BLaER1 treated with 17β-estradiol and CSF1 and Interleukin-3, amounts not matched to agents 10 nM and 100 nM (cell line): ENCODE data around the gene HEATR9.

Source experiments
- H3K27ac ChIP-seq, 11 experiments: shearing (Covaris generic); formaldehyde crosslinking; 2 replicates each; pipeline ENCODE4 v1.8.1; 2022
- H3K27me3 ChIP-seq, 11 experiments: shearing (Covaris generic); formaldehyde crosslinking; 2 replicates each; pipeline ENCODE4 v1.8.1; 2022
- H3K36me3 ChIP-seq, 11 experiments: shearing (Covaris generic); formaldehyde crosslinking; 2 replicates each; pipeline ENCODE4 v1.8.1; 2022
- H3K4me1 ChIP-seq, 10 experiments: shearing (Covaris generic); formaldehyde crosslinking; 2 replicates each; pipeline ENCODE4 v1.8.1; 2022
- H3K4me2 ChIP-seq, 11 experiments: shearing (Covaris generic); formaldehyde crosslinking; 2 replicates each; pipeline ENCODE4 v1.8.1; 2022
- H3K4me3 ChIP-seq, 10 experiments: shearing (Covaris generic); formaldehyde crosslinking; 2 replicates each; pipeline ENCODE4 v1.8.1; 2022
- H3K9ac ChIP-seq, 11 experiments: shearing (Covaris generic); formaldehyde crosslinking; 2 replicates each; pipeline ENCODE4 v1.8.1; 2022
- H3K9me3 ChIP-seq, 11 experiments: shearing (Covaris generic); formaldehyde crosslinking; replicated peaks in 1 of 11; 2 replicates each; pipeline ENCODE4 v1.8.1; 2022
- H4K20me1 ChIP-seq, 11 experiments: shearing (Covaris generic); formaldehyde crosslinking; 2 replicates each; pipeline ENCODE4 v1.8.1; 2022
- Cebpa-rat ChIP-seq, 11 experiments: shearing (Covaris generic); IDR thresholded peaks; 2 replicates each; pipeline ENCODE4 v1.8.1; 2022

Gene HEATR9

GRCh38 chr17:35872196-35872980, 3.7 kb upstream of the HEATR9 start:
- Histone ChIP-seq H3K9ac (peak overlapping the region in 9 of 11 experiments; percentile 50 to 81 (median 73); a peak in 11 of 22 replicates), H3K4me1 (peaks cover 41 to 66% (median 53%) of the 10 kb centered on the region in 10 experiments), H3K9me3 (no peaks in the 10 kb centered on the region), H3K27ac (peak overlapping the region; percentile 53 to 88 (median 83); a peak in 20 of 22 replicates), H3K27me3 (no peaks in the 10 kb centered on the region), H3K4me3 (peak overlapping the region in 7 of 10 experiments; percentile 5 to 53 (median 32); a peak in 9 of 20 replicates), H3K4me2 (peak overlapping the region; percentile 22 to 84 (median 71); a peak in 20 of 22 replicates), H4K20me1 (no peaks in the 10 kb centered on the region), H3K36me3 (peaks cover 0 to 14% (median 0%) of the 10 kb centered on the region in 11 experiments; a peak in 1 of 22 replicates)
- no peak for TF ChIP-seq Cebpa-rat (IDR thresholded peaks at IDR 0.05)

DNA sequence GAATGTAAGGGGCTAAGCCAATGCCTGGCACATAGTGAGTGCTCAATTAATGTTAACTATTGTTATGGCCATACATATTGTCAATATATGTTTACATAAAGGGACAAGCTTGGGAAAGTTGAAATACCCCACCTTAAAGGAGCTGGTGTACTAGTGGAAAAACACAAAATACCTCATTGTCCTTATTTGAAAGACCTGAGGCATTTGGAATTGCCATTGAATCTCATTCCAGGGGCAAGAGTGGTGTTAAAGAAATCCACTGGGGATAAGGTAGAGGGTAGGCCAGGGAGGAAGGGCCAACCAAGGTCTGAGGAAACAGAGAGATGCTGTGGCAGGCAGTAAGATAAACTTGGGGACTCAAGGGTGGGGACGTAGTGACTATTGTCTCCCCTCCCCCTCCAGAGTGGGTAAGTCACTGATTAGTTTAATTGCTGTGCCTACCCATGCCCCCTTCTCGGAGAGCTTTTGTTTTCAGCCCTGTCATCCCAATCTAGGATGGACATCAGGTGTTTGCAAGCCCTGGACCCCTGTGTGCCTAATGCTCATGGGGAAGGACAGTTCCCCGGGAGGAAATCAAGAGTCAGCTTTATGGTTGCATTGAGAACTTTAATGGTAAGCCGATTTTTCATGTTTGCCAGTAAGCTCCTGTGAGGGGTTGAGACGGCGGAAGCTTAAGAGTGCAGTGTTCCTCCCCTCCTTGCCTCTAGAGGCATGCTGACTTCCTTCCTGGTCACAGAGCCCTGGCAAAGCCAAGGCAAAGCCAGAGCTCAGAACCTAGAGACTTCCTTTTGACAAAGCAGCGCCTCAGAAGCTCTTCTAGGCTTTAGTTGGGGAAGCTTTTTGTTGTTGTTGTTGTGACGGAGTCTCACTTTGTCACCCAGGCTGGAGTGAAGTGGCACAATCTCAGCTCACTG, 2.5 kb upstream of the HEATR9 start:
- no peaks in the 10 kb centered on the region for H4K20me1 ChIP-seq
- H3K4me3 ChIP-seq = peak overlapping the region; percentile 10 to 62 (median 38); a peak in 17 of 20 replicates
- H3K27ac ChIP-seq = peak overlapping the region; percentile 53 to 88 (median 83)
- H3K9ac ChIP-seq = peak overlapping the region; percentile 49 to 82 (median 73)
- H3K9me3 ChIP-seq = peaks cover 0 to 8% (median 0%) of the 10 kb centered on the region in 11 experiments; a peak in 5 of 22 replicates
- no peaks in the 10 kb centered on the region for H3K27me3 ChIP-seq
- peaks cover 0 to 14% (median 0%) of the 10 kb centered on the region in 11 experiments; a peak in 1 of 22 replicates for H3K36me3 ChIP-seq
- peak overlapping the region; percentile 52 to 84 (median 71) for H3K4me2 ChIP-seq
- peaks cover 38 to 66% (median 52%) of the 10 kb centered on the region in 10 experiments for H3K4me1 ChIP-seq
- TF ChIP-seq Cebpa-rat (IDR thresholded peaks at IDR 0.05) = no peak

- Histone ChIP-seq H3K4me3 (no peak overlapping the region), H3K27ac (peak overlapping the region in 2 of 11 experiments; percentile 2 to 20; a peak in 1 of 22 replicates), H3K27me3 (no peaks in the 10 kb centered on the region), H3K9me3 (peaks cover 0 to 8% (median 0%) of the 10 kb centered on the region in 11 experiments; a peak in 5 of 22 replicates), H3K36me3 (peaks cover 0 to 27% (median 8%) of the 10 kb centered on the region in 11 experiments; a peak in 11 of 22 replicates), H4K20me1 (no peaks in the 10 kb centered on the region), H3K9ac (no peak overlapping the region), H3K4me1 (peaks cover 22 to 57% (median 38%) of the 10 kb centered on the region in 10 experiments), H3K4me2 (peak overlapping the region in 4 of 11 experiments; percentile 21 to 81 (median 65); a peak in 9 of 22 replicates)
- no peak for TF ChIP-seq Cebpa-rat (IDR thresholded peaks at IDR 0.05)
Measured at GRCh38 chr17:35867574-35867973, 1.1 kb downstream of the HEATR9 start.

DNA sequence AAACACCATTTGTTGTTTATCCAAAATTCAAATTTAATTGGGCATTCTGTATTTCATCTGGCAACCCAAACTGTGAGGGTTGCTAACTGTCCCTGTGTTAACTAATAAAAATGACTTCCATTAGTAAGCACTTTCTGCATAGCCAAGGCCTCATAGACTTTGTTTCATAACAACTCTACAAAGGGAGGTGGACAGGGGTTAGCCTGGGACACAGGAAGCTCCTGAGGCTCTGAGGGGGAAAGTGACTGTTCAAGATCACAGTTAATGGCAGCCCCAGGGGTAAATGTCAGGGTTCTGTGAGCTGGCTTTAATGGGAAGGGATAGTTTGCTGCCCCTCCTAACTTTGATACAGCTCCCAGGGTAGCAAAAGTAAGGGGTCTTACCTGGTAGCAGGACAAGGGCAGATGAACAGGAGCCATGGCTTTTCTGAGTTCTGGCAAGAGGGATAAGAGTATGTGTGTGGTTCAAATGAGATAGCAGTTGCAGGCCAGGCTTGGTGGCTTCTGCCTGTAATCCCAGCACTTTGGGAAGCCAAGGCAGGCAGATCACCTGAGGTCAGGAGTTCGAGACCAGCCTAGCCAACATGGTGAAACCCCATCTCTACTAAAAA, 2.2 kb downstream of the HEATR9 start:
- no peak for TF ChIP-seq Cebpa-rat (IDR thresholded peaks at IDR 0.05)
- Histone ChIP-seq H3K9ac (peak overlapping the region in 4 of 11 experiments; percentile 16 to 54 (median 48); a peak in 5 of 22 replicates), H3K27ac (peak overlapping the region in 5 of 11 experiments; percentile 29 to 69 (median 60); a peak in 10 of 22 replicates), H3K4me1 (peaks cover 16 to 50% (median 27%) of the 10 kb centered on the region in 10 experiments), H3K27me3 (no peaks in the 10 kb centered on the region), H3K4me2 (peak overlapping the region; percentile 11 to 81 (median 34); a peak in 17 of 22 replicates), H3K4me3 (no peak overlapping the region), H3K9me3 (peaks cover 0 to 8% (median 0%) of the 10 kb centered on the region in 11 experiments; a peak in 5 of 22 replicates), H3K36me3 (peaks cover 0 to 27% (median 8%) of the 10 kb centered on the region in 11 experiments; a peak in 11 of 22 replicates), H4K20me1 (no peaks in the 10 kb centered on the region)

GRCh38 chr17:35865412-35866340, 3.0 kb downstream of the HEATR9 start:
- Histone ChIP-seq H3K36me3 (peaks cover 0 to 27% (median 8%) of the 10 kb centered on the region in 11 experiments; a peak in 11 of 22 replicates), H3K4me3 (no peak overlapping the region), H4K20me1 (no peaks in the 10 kb centered on the region), H3K9ac (0 out of 22 replicates have a peak overlapping the region, but pooled peaks of 1 of the 11 experiments have one; percentile 53), H3K9me3 (peaks cover 0 to 8% (median 0%) of the 10 kb centered on the region in 11 experiments; a peak in 5 of 22 replicates), H3K4me1 (peaks cover 9 to 44% (median 19%) of the 10 kb centered on the region in 10 experiments), H3K4me2 (peak overlapping the region in 8 of 11 experiments; percentile 15 to 81 (median 44); a peak in 13 of 22 replicates), H3K27me3 (no peaks in the 10 kb centered on the region), H3K27ac (peak overlapping the region in 4 of 11 experiments; percentile 29 to 69 (median 62); a peak in 7 of 22 replicates)
- no peak for TF ChIP-seq Cebpa-rat (IDR thresholded peaks at IDR 0.05)

DNA sequence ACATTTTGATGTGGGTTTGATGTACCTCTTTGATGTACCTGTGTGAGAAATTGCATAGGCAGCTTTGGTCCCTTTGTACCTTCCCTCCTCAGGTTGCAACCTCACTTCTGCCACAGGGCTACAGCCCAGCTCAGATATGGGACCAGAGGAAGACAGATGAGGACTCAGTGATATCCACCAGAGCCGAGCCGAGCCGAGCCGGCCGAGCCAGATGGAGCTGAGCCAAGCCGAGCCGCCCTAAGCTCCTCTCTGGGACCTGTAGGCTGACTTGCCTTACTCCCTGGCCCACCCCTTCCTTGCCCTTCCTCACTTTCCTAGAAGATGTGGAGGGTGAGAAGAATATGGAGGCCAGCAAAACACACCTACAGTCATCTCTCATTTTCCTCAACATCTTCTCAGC, 3.8 kb downstream of the HEATR9 start:
- Histone ChIP-seq H3K4me3 (no peak overlapping the region), H3K27ac (no peak overlapping the region), H3K9me3 (peaks cover 0 to 8% (median 0%) of the 10 kb centered on the region in 11 experiments; a peak in 5 of 22 replicates), H3K4me2 (no peak overlapping the region), H3K36me3 (peaks cover 0 to 27% (median 8%) of the 10 kb centered on the region in 11 experiments; a peak in 11 of 22 replicates), H3K9ac (no peak overlapping the region), H3K4me1 (peaks cover 9 to 44% (median 18%) of the 10 kb centered on the region in 10 experiments; a peak in 19 of 20 replicates), H3K27me3 (no peaks in the 10 kb centered on the region), H4K20me1 (no peaks in the 10 kb centered on the region)
- no peak for TF ChIP-seq Cebpa-rat (IDR thresholded peaks at IDR 0.05)

GRCh38 chr17:35856603-35857002, 12.1 kb downstream of the HEATR9 start:
- H3K4me3 ChIP-seq = no peak overlapping the region
- no peaks in the 10 kb centered on the region for H3K9me3 ChIP-seq
- no peak for TF ChIP-seq Cebpa-rat (IDR thresholded peaks at IDR 0.05)
- H3K27ac ChIP-seq = no peak overlapping the region
- no peak overlapping the region for H3K4me2 ChIP-seq
- H3K4me1 ChIP-seq = no peaks in the 10 kb centered on the region
- H4K20me1 ChIP-seq = peaks cover 0 to 8% (median 0%) of the 10 kb centered on the region in 11 experiments; a peak in 1 of 22 replicates
- no peak overlapping the region for H3K9ac ChIP-seq
- H3K36me3 ChIP-seq = peaks cover 31 to 63% (median 43%) of the 10 kb centered on the region in 11 experiments
- no peaks in the 10 kb centered on the region for H3K27me3 ChIP-seq
